HFF-Myc (cell line): ENCODE results near the gene RSRC1.

ENCODE experiments used
- DNase-seq: peaks from one replicate; pipeline ENCODE4 v3.0.0-alpha.2; 2011; ENCODE audit warnings: low read depth; ENCODE audit errors: extremely low read depth
- H3K4me3 ChIP-seq: replicated peaks from 2 replicates; pipeline ENCODE4 v1.5.1; 2011; ENCODE audit warnings: low read depth, mild to moderate bottlenecking, control low read depth, low read length
- TF ChIP-seq, protein P1 (sequence below): IDR thresholded peaks from 2 replicates; pipeline ENCODE4 v1.5.1; 2012; ENCODE audit warnings: mild to moderate bottlenecking, low read depth, low read length, control low read depth; ENCODE audit errors: missing control alignments

The RSRC1 gene

GRCh38 chr3:158165141-158165655, 55.3 kb downstream of the RSRC1 start:
- DNase-seq = no peak
- H3K4me3 ChIP-seq = no peak overlapping the region
- TF ChIP-seq, protein P1, sequence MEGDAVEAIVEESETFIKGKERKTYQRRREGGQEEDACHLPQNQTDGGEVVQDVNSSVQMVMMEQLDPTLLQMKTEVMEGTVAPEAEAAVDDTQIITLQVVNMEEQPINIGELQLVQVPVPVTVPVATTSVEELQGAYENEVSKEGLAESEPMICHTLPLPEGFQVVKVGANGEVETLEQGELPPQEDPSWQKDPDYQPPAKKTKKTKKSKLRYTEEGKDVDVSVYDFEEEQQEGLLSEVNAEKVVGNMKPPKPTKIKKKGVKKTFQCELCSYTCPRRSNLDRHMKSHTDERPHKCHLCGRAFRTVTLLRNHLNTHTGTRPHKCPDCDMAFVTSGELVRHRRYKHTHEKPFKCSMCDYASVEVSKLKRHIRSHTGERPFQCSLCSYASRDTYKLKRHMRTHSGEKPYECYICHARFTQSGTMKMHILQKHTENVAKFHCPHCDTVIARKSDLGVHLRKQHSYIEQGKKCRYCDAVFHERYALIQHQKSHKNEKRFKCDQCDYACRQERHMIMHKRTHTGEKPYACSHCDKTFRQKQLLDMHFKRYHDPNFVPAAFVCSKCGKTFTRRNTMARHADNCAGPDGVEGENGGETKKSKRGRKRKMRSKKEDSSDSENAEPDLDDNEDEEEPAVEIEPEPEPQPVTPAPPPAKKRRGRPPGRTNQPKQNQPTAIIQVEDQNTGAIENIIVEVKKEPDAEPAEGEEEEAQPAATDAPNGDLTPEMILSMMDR = no peak

DNA sequence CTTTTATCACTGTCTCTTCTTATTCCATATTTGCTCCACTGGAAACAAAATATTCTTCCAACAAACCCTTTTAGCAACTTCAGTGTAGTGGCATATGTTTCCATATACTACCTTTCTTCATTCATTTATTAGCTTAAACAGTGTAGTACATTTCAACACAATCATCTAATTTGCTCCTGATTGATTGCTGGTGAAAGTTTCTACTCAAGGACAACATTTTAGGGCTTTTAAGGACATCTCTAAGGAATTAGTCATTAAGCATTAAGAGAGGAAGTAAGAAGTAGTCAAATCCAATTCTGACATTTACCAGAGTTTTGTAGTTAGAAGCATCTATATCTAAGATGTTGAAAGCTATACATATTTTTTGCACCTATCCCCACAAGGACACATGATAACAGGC, 55.8 kb downstream of the RSRC1 start:
- no peak overlapping the region for H3K4me3 ChIP-seq
- TF ChIP-seq, protein P1 = no peak
- no peak for DNase-seq

DNA sequence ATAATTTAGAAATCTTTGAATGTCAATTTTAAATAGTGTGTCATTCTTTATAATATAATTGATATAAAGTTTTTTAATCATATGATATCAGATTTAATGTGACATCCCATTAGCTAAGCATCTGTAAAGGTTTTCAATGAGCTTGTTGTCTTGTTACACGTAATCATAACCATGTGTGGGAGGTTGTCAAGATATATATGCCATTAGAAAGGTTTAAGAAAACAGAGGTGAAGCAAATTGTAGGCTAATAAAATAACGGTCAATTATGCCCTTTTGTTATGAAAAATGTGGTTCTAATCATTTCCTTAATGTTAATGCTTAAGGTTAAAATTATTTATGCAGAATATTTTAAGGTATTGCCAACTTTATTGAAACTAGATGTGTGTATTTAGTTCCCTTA, 56.3 kb downstream of the RSRC1 start:
- TF ChIP-seq, protein P1 = no peak
- no peak overlapping the region for H3K4me3 ChIP-seq
- no peak for DNase-seq

DNA sequence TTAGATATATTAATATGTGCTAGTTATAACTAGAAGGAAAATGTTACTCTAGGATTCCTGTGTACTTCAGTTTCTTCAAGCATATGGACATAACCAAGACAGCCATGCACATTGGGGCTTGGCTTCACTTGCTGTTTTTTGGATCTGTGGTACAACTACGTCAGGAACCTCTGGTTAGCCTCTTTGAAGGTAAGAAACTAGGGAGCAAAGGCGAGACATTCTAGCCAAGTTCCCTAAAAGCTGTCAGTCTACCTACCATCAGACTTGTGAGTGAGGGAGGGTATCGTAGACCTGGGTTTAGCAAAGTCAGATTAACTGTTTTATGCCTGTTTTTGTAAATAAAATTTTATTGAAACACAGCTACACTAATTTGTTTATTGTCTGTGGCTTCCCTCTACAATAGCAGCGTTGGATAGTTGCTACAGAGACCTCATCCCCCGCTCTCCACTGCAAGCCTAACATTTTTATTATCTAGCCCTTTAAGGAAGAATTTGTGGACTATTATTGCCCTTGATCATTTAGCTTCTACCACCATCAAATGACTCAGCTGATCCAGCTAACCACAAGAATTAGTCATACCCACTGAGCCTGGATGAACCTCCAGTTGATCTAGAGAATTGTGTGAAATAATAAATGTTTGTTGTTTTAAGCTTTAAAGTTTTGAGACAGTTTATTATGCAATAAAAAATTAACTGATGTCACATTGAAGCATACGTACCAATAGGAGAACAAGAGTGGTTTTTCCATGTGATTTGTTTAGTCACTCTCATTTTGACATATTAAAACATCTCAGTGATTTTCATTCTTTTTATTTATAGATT, 58.1 kb downstream of the RSRC1 start:
- DNase-seq = peak; percentile 90
- no peak overlapping the region for H3K4me3 ChIP-seq
- TF ChIP-seq, protein P1 = no peak

DNA sequence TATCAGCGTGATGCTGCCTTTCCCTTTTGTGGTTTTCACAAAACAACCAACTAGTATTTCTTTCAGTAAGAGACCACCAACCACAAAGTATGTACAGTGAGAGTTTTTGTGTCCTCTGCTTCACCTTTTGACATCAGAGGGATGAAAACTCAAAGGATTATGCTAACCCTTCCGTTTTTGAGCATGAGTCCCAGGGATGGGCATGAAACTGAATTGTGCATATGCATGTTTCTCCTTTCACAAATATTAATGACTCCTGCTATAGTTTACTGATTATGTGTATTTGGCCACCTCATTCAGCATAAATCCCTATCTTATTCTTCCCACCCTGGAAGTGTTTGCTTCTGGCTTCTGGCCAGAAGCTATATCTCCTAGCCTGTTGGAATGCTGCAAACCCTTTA, 59.2 kb downstream of the RSRC1 start:
- no peak for DNase-seq
- TF ChIP-seq, protein P1 = no peak
- H3K4me3 ChIP-seq = no peak overlapping the region

- DNase-seq = no peak
- TF ChIP-seq, protein P1 = no peak
- H3K4me3 ChIP-seq = no peak overlapping the region
Measured at GRCh38 chr3:158181096-158181495, 71.2 kb downstream of the RSRC1 start.
